Breast epithelium (tissue), 3 donors: Measurements from ENCODE around the gene APBB2.

Experiments
- POLR2AphosphoS5 ChIP-seq, 3 donors: sonication (generic); formaldehyde crosslinking; IDR thresholded peaks; one replicate each; pipeline ENCODE4 v1.6.1; 2017; ENCODE audit warnings: antibody characterized with exemption in 3 of 3
- TF ChIP-seq, protein P1 (sequence below), 3 donors: fragments of 450-650 bp; IDR thresholded peaks; one replicate each; pipeline ENCODE4 v1.5.1; 2016 to 2017; ENCODE audit warnings: antibody characterized with exemption in 3 of 3, mild to moderate bottlenecking in 3 of 3, moderate library complexity in 3 of 3

DNA sequence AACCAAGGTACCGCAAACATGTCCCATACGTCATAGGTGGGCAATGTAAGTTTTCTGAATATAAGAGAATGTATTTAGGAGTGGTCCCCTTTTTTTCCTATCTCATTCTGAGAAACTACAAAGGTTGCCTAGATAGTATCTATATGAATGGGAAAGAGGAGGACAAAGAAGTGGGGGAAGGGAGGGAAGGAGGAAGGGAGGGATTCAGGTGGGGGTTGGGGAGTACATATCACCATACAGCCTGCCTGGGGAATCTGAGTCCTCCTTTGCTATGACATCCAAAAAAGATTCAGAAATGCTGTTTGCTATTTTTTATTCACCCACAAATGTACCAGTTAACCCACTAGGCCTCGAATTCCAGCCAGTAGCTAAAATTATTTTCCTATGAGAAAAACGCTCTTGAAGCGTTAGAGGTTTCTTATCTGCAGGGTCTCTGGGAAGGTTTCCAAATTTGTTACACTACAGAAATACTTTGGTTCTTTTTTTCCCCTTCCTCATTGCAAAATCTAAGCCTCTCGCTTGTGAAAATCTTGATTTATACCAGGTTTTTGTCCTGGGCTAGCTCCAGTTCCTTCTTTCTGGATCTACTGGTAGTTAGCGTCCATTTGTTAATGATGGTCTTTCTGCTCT lies 251.7 kb downstream of the APBB2 start:
- TF ChIP-seq, protein P1, sequence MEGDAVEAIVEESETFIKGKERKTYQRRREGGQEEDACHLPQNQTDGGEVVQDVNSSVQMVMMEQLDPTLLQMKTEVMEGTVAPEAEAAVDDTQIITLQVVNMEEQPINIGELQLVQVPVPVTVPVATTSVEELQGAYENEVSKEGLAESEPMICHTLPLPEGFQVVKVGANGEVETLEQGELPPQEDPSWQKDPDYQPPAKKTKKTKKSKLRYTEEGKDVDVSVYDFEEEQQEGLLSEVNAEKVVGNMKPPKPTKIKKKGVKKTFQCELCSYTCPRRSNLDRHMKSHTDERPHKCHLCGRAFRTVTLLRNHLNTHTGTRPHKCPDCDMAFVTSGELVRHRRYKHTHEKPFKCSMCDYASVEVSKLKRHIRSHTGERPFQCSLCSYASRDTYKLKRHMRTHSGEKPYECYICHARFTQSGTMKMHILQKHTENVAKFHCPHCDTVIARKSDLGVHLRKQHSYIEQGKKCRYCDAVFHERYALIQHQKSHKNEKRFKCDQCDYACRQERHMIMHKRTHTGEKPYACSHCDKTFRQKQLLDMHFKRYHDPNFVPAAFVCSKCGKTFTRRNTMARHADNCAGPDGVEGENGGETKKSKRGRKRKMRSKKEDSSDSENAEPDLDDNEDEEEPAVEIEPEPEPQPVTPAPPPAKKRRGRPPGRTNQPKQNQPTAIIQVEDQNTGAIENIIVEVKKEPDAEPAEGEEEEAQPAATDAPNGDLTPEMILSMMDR (IDR thresholded peaks at IDR 0.05) = no peak
- no peak for TF ChIP-seq POLR2AphosphoS5 (IDR thresholded peaks at IDR 0.05)
